ENCODE results near the gene PHF21A. TPM values are rescaled to one million over a fixed set of nuclear protein-coding genes. Genes with fewer than 3 reads are reported as not detected.

PHF21A gene
- total RNA-seq, 1 donor from 2014 or later, result 17.2 TPM

Other genes starting within 250 kb of the PHF21A start
- gene MAPK8IP1, start 235.8 kb downstream of the PHF21A start, total RNA-seq, result 1.1 TPM
- 0.56 TPM for gene FREY1, start 214.2 kb downstream of the PHF21A start, total RNA-seq
- gene PEX16, start 203.6 kb downstream of the PHF21A start, total RNA-seq, result 22.6 TPM
- 30.4 TPM for gene LARGE2, start 198.8 kb downstream of the PHF21A start, total RNA-seq
- 0.64 TPM for gene CREB3L1, start 156.2 kb upstream of the PHF21A start, total RNA-seq
- 31.4 TPM for gene DGKZ, start 226.0 kb upstream of the PHF21A start, total RNA-seq